ENCODE measurements around the gene ZBTB46.
"Not testable (repeated sequence)": the region's sequence is repeated elsewhere in the genome, so short reads cannot be mapped to it uniquely, and the experiment has no call there.

ZBTB46 gene

DNA sequence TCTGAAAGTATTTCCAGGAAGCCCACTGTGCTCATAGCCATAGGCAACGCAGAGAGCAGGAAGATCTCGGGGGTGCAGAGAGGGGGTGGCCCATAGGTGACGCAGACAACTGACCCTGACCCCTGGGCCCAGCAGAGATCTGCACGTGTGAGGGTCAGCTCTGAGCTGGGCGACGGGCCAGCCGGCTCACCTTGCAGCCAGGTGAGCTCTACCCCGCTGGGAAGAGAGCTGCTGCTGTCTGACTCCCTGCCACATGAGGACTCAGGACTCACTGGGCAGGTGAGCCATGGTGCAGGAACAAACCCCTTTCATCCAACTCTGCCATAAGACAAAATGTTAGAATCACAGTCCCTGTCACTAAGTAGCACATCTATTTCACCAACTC lies 19.6 kb downstream of the ZBTB46 start:
- DNase-seq, result no peak

DNA sequence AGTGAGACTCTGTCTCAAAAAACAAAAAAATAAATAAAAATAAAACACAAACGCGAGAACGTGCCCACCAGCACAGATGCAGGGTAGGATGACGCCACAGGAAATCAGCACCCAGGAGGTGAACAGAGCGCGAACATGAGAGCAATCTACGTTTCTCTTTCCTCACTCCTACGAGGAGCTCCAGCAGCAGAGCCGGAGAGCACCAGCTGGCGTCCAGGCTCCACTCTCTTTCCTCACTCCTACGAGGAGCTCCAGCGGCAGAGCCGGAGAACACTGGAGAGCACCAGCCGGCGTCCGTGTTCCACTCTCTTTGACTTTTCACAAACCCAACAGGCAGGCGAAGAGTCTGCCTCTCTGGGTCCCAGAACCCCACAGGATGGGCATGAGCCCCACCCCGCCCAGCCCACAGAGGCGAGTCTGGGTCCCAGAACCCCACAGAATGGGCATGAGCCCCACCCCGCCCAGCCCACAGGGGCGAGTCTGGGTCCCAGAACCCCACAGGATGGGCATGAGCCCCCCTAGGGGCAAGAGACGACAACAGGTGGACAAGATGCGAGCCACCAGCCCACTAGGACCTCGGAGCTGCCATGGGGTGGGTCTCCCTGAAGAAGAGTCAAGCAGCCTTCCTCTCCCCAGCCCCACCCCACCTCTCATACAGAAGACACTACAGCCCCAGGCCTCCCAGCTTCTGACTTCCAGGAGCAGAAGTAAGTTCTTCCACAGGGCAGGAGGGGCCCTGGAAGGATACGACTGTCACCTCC lies 20.2 kb downstream of the ZBTB46 start:
- no peak for DNase-seq

GRCh38 chr20:63809856-63810255 lies 21.2 kb downstream of the ZBTB46 start:
- no peak for DNase-seq

- DNase-seq, result no peak
These were observed 21.9 kb downstream of the ZBTB46 start for GRCh38 chr20:63808964-63809674.

GRCh38 chr20:63808145-63808724 lies 22.8 kb downstream of the ZBTB46 start:
- DNase-seq, result no peak

GRCh38 chr20:63807654-63808053 lies 23.4 kb downstream of the ZBTB46 start:
- DNase-seq, result no peak

DNA sequence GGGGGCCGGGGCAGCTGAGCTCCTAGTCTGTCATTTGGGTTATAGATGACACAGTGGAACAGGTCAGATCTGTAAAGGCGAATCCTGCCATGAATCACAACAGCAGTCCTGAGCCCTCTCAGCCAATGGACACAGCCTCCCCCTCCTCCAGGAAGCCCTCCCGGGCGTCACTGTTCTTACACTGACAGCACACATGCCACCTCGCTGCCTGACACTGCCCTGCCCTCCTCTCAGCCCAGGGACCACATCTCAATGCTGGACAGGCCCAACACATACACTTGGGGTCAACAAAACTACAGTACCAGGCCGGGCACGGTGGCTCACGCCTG lies 26.8 kb downstream of the ZBTB46 start:
- no peak for DNase-seq

GRCh38 chr20:63802469-63803240 lies 28.4 kb downstream of the ZBTB46 start:
- DNase-seq, result no peak

- not testable (repeated sequence) for DNase-seq
These were observed 29.9 kb downstream of the ZBTB46 start for GRCh38 chr20:63801174-63801573.

DNA sequence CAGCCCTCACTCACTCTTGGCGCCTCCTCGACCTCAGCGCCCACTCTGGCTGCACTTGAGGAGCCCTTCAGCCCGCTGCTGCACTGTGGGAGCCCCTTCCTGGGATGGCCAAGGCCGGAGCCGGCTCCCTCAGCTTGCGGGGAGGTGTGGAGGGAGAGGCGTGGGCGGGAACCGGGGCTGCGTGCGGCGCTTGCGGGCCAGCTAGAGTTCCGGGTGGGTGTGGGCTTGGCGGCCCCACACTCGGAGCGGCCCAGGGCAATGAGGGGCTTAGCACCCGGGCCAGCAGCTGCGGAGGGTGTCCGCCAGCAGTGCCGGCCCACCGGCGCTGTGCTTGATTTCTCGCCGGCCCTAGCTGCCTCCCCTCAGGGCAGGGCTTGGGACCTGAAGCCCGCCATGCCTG lies 30.7 kb downstream of the ZBTB46 start:
- DNase-seq, result not testable (repeated sequence)

GRCh38 chr20:63799127-63799526 lies 31.9 kb downstream of the ZBTB46 start:
- DNase-seq, result not testable (repeated sequence)

DNA sequence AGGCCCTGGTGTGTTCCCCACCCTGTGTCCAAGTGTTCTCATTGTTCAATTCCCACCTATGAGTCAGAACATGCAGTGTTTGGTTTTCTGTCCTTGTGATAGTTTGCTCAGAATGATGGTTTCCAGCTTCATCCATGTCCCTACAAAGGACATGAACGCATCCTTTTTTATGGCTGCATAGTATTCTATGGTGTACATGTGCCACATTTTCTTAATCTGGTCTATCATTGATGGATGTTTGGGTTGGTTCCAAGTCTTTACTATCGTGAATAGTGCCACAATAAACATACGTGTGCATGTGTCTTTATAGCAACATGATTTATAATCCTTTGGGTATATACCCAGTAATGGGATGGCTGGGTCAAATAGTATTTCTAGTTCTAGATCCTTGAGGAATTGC lies 33.9 kb downstream of the ZBTB46 start:
- DNase-seq, result not testable (repeated sequence)

DNA sequence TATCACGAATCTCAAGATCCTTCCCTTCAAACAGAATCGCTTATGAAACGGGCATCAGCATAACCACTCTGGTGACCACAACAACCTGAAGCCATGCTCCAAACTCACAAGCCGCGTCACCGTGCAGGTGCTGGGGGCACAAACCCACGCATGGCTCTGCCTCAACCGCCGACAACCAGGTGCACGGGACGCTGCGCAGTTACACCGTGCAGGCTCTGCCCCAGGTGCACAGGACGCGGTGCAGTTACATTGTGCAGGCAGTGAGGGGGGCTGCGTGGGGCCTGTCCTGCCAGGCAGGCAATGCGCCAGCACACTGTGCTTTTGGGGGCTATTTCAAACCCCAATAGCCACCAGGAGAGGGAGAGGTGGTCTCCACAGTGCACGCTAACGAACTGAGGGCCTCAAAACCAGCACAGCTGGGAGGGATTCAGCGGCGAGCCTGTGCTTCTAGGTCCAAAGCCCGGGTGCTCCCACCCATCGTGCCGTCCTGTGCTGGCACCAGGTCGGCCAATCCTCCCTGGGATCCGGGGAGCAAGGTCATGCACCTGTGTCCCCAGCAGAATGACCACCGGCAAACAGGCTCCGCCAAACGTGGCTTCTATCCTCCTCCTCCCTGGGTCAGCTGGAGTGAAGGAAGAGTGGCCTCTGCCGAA lies 35.8 kb downstream of the ZBTB46 start:
- no peak for DNase-seq

DNA sequence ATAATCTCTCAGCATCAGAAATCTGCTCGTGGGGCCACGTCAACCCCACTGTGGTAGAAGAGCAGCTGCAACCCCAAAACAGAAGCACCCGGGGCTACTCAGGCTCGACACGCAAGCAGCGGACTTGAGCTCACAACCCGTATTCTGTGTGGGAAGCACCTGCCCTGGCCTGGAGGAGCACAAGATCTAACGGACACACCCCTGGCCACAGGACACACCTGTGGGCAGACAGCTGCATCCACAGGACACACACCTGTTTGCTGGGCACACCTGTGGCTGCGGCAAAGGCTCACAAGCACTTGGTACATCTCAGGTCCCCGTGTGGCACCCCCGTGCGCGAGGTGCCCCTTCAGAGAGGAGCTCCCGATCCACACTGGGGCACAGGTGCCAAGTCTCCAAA lies 36.5 kb downstream of the ZBTB46 start:
- DNase-seq, result no peak

DNA sequence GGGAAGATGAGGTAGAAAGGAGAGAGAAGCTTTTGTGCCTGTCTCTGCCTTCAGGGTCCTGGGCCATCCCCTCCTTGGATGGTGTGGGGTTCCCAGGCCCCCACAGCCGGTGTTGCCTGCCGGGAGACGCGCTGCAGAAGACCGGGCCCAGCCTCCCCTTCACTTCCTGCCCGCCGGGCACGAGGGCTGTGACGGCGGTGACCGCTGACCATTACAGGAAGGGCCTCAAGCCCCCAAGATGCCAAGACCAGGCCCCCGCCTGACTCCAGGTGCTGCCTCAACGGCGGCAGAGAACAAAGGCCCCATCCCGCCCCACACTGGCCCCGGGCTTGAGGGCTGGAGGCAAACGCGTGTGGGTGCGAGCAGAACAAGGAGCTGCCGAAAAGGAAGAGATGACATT lies 38.2 kb downstream of the ZBTB46 start:
- no peak for DNase-seq

GRCh38 chr20:63791497-63792156 lies 39.4 kb downstream of the ZBTB46 start:
- no peak for DNase-seq

DNA sequence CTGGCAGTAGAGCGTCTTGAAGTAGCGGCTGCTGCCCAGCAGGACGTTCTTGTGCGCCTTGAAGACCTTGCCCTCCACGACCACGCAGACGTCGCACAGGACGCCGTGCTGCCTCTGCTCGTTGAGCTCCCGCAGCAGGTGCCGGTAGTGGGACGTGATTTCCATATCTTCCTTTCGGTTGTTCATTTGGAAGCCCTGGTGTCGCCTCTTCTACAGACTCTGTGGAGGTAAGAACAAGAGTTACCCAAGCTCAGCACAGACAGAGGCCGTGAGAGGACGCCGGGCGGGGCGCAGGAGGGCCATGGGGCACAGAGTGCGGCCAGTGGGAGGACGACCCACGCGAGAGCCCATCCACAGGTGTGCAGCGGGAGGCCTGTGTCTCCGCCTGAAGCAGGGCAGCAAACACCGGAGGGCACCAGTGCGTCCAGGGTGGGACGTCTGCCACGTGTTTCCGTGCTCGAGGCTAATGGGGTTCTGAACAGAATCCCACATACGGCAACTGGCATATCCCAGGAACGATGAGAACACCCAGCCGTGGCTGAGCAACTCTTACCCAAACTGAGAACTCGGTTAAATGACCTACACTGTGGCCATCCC lies 40.4 kb downstream of the ZBTB46 start:
- DNase-seq, result no peak

- no peak for DNase-seq
These were observed 41.1 kb downstream of the ZBTB46 start for GRCh38 chr20:63789836-63790571.

DNA sequence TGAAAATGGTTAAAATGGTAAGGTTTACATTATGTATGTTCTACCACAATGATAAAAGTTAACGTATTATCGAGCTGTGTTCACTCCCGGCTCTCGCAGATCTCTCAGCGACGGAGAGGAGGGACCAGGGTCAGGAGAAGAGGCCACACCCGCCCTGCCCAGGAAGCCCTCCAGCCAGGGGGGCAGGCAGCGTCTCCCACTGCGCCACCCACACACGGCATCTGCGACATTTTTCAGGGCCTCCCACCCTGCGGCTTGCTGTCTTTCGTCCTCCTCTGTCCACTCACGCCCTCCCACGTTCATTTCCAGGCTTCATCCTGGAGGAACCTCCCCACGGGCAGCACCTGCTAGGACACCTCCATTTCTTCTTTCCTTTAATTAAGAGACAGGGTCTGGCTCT lies 43.3 kb downstream of the ZBTB46 start:
- no peak for DNase-seq

DNA sequence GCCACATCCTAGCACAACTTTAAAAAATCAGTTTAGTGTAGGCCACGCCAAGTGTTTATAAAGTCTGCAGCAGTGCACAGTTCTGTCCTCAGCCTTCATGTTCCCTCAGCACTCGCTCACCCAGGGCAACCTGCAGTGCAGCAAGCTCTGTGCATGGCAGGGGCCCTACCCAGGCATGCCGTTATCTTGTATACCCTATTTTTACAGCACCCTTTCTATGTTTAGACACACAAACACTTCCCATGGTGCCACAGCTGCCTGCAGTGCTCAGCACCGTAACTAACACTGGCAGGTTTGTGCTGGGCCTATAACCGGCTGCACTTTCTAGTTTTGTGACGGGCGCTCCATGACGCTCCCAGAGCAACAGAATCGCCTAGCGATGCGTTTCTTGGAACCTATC lies 43.8 kb downstream of the ZBTB46 start:
- DNase-seq, result no peak

DNA sequence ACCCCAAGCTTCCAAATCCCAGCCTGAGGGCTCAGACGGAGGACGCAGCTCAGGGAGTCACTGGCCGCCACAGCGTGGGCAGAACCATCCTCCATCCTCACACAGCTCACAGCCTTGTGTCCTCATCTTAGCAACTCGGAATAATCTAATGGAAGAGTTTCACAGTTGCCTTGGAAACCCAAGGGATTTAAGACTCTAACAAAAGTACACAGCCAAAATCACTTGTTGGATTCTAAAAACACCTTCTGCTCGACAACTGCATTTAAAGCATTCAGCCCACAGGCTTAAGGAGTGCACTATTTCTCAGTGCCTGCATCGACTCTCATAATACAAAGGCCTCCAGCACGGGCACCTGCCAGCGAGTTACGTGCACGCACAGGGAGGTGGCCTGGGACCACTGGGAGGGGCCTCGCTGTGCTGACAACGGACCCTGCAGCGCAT lies 45.4 kb downstream of the ZBTB46 start:
- no peak for DNase-seq
